Stromal cell of bone marrow (primary cell): Measurements from ENCODE around the gene PHTF1.

Experiments used
- DNase-seq: peaks from one replicate; pipeline ENCODE4 v3.0.0-alpha.2; 2012; ENCODE audit warnings: low read depth

The PHTF1 gene

GRCh38 chr1:113665071-113665470 lies 94.2 kb downstream of the PHTF1 start:
- no peak for DNase-seq

DNA sequence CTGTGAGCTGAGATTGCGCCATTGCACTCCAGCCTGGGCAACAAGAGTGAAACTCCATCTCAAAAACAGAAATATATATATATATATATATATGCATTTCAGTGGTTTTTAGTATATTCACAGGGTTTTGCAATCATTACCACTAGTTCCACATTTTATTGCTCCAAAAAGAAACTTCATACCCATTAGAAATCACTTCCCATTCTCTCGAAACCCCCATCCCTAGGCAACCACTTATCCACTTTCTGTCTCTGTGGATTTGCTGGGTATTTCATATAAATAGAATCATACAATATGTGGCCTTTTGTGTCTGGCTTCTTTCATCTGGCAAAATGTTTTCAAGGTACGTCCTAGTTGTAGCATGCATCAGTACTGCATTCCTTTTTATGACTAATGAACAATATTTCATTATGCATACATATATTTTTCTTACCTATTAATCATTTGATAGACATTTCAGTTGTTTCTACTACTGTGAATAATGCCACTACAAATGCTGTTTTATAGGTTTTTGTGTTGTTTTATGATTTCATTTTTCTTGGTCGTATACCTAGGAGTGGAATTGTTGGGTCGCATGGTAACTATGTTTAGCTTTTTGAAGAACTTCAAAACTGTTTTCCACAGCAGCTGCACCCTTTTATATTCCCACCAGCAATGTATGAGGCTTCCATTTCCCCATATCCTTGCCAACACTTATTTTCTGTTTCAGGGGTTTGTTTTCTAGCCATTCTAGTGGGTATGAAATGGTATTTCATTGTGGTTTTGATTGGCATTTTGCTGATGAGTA lies 95.9 kb downstream of the PHTF1 start:
- no peak for DNase-seq

- no peak for DNase-seq
These were observed 97.2 kb downstream of the PHTF1 start for GRCh38 chr1:113662101-113662500.

DNA sequence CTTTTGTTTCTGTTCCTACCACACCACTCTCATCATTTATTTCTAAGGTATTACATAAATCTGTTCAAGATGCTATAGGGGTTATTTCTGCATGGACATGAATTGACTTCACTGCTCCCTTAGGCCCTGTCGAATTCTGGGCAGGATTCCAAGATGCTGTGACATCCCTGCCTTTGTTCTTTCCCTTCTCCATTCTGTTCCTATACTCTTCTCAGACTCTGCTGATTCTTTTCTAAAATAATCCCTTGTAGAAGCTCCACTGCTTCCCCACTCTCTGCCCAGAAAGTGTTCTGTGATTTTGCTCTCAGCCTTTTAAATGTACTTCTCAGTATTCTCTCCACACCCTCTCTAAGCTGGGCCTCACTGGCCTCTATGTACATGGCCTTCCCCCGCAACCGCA lies 99.2 kb downstream of the PHTF1 start:
- DNase-seq, result no peak

- no peak for DNase-seq
These were observed 99.7 kb downstream of the PHTF1 start for GRCh38 chr1:113659556-113659955.

DNA sequence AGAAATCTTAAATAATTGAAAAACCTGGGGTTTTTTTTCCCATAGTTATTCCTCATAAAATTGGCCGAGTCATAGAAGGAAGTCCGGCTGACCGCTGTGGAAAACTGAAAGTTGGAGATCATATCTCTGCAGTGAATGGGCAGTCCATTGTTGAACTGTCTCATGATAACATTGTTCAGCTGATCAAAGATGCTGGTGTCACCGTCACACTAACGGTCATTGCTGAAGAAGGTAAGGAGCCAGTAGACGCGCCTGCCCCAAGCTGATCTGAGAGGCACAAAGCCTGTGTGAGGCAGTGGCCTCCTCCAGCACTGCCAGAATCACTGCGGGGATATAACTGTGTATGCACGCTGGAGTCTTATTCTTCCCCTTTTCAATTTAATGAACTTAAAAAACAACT lies 100.3 kb downstream of the PHTF1 start:
- DNase-seq, result no peak

DNA sequence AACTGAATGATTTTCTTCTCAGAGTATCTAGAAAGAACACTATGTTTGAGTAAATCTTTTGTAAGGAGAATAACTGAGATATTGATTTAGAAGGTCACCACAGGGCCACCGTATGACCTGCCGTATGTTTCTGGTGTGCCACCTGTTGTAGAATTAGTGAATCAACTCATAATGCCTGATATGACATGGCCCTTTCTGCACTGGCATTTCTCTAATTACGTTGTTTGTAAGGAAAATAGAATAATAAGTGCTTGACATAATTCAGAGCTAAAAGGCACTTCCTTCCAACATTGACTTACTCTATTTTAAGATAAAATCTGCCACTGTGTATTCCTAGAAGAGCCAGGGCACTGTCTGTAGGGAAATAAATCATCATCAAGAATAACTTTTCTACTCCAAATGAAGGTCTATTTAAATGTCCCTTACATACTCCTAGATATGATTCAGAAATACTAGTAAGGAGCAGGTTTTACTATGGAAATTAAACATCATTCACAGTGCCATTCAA lies 101.7 kb downstream of the PHTF1 start:
- DNase-seq, result no peak

- DNase-seq, result no peak
These were observed 102.2 kb downstream of the PHTF1 start for GRCh38 chr1:113657126-113657525.

DNA sequence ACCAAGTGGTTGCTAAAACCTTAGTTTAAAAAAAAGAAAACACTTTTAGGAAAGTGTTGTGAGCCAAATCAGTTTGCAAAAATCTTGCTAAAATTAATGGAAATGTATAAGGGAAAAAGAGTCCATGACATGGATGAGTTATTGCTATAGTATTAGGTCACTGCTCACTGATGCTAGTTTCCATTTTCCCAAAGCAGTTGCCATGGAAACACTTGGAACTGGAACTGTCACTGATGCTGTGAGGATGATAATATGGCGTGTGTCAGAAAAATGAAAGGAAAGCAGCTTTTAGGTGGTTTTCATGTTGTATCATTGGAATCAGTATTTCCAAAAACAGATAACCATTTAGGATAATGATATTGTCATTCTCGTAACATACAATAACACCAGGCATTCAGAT lies 104.4 kb downstream of the PHTF1 start:
- DNase-seq, result no peak

DNA sequence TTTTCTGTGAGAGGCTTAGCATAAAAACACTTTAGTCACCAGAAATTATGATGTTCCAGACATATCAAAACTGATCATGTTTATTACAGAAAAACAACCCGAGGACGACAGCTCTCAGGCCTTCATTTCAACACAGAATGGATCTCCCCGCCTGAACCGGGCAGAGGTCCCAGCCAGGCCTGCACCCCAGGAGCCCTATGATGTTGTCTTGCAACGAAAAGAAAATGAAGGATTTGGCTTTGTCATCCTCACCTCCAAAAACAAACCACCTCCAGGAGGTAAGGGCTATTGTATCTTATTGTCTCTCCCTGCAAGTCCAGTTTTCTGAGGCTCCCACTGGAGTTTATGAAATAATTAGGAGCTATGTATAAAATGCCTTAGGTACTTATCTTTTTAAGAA lies 105.5 kb downstream of the PHTF1 start:
- DNase-seq, result no peak

DNA sequence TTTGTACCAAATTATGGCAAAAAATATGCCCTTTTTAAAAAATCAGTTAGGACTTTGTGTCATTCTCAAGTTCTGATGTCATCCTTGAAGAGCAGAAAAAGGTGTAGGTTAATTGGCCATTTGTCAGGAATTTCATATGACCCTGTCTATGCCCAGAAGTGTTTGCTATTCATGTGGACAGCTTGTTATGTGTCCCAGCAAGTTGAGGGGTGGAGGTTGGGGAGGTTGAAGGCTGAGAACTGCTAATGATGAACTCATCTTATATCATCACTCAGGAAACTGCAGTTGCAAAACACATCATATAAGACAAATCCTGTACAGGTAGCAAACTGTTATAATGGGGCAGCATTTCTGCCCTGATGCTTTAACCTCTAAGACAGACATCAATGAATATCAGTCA lies 106.5 kb downstream of the PHTF1 start:
- no peak for DNase-seq

DNA sequence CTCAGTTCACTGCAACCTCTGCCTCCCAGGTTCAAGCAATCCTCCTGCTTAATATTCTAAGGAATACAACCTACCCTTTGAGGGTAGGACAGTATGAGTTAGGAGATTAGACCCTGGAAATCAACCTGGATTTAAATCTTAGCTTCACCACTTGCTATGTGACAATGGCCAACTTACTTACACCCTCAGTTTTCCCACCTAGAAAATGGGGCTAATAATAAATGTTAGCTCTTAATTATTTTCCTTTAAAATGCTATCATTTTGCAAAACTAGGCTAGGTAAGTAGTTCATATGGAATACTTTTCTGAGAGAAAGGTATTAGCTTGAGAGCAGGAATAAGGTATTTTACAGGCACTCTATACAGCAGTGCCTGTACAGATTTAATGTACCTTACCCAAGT lies 110.8 kb downstream of the PHTF1 start:
- no peak for DNase-seq

GRCh38 chr1:113647164-113647563 lies 112.1 kb downstream of the PHTF1 start:
- DNase-seq, result no peak
